Activated CD4-positive, CD25-positive, alpha-beta regulatory T cell treated with anti-CD3 and anti-CD28 coated beads, Interleukin-2, amount 50 U/mL, for 24 hours (primary cell): ENCODE results near the gene CSTF1.
"Not testable (repeated sequence)": the region's sequence is repeated elsewhere in the genome, so short reads cannot be mapped to it uniquely, and the experiment has no call there.

Source experiments
- ATAC-seq, 2 donors: fragments of 150-1000 bp; cut with Tn5 transposase; one replicate each; pipeline ENCODE4 v1.10.0; 2021; ENCODE audit warnings: mild to moderate bottlenecking in 1 of 2, moderate library complexity in 1 of 2

The CSTF1 gene

DNA sequence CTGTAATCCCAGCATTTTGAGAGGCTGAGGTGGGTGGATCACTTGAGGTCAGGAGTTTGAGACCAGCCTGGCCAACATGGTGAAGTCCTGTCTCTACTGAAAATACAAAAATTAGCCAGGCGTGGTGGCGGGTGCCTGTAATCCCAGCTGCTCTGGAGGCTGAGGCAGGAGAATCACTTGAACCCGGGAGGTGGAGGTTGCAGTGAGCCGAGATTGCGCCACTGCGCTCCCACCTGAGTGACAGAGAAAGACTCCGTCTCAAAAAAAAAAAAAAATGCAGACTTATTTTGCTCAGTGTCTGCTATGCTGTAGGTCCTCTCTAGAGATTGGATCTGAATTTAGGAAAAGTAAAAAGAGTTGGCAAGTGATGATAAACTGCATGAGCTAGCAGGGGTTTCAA, 18.8 kb downstream of the CSTF1 start:
- not testable (repeated sequence) for ATAC-seq

DNA sequence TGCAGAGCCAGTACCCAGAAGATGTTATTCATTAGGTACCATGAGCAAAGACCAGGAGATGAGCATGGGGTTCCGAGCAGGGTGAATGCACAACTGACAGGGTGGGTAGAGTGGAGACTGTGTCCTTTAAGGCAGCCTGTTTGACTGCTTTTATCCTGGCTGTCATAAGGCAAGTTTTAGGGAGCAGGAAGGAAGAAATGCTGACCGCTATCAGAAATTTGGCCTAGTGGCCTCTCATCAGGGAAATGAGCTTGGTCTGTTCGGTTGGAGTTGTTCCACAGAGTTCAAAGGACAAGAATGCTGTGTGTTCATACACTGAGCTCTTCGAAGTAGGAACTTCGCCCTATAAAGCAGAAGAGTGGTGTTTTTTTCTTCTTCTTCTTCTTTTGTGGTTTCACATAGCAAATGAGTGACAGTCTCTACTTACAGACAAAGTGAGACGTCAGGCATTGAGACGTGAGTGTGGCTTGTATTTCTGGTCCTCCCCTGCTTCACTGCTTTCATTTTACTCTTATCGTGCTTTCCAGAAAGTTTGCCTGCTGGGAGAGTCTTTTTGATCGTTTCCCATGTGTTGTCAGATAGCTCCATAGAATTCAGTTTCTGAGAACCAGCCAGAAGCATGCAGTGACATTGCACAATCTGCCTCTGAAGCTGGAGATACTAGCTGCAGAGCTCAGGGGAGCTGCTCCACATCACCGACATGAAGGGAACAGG, 19.5 kb downstream of the CSTF1 start, which contains the start of gene CASS4:
Gene CASS4 (plus strand): TSS at position 502 of the 714 bp plus-strand sequence. CDS start 199 bp downstream, at position 701.
- ATAC-seq, result peak; percentile 51 to 71

DNA sequence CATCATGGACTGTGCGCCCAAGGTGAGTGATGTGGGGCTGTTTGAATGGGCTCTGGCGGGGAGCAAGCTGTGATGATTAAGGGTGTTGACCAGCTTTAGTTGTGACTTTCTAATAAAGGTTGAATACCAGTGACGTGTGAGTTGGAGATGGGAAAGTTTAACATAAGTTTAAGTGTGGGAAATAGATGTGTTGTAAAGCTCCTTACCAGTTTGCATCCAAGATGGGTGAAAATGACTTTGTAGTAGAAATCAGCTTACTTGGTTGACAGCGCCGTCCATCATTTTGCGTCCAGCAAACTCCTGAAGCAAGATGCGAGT, 20.0 kb downstream of the CSTF1 start:
- no peak for ATAC-seq

DNA sequence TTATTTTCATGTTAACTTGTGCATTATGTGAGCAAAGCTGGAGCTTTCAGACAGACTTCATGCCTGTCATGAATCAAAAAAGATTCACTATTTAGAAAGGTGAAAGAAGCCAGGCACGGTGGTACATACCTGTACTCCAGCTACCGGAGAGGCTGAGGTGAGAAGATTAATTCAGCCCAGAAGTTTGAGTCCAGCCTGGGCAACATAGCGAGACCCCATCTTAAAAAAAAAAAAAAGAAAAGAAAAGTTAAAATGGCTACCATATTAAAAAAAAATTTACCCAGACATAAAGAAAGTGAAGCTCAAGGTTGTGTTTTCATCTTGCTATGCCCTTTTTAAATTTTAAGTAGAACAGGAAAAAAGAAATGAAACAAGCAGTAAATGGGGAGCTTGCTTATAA, 20.5 kb downstream of the CSTF1 start:
- ATAC-seq, result no peak

DNA sequence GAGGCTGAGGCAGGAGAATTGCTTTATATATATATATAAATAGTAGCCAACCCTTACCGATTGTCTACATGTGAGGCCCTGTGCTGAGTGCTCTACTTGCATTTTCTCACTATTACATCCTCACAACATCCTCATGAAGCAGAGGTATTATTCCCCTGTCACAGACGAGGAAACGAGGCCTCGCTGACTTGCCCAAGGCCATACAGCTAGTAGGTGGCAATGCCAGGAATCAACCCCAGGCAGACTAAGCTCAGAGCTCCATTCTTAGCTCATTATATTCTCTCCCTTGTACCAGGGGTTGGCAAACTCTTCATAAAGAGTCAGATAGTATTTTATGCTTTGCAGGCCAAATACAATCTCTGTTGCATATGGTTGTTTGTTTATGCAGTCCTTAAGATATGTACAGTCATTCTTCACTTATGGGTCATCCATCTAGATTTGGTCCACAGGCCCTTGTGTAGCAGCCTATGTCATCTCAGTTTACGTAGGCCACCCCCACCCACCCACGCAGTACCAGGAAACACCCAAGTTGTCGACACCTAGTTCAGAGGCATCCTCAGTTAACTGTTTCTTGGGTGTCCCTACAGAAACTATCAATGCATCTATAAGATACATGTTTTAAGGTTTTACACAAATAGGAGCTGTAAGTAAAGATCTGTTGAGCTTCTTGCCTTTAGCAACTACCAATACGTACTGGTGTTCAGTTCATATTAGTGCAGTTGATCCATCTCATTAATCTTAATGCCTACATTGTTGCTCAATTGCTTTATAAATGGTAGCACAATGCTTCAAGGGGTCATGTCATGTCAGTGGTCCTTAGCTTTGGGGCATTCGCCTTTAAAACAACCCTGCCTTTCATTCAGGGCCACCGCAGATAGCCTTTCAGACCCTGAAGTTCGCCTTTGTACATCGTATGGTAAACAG, 22.7 kb downstream of the CSTF1 start:
- ATAC-seq, result peak; percentile 67 to 68

DNA sequence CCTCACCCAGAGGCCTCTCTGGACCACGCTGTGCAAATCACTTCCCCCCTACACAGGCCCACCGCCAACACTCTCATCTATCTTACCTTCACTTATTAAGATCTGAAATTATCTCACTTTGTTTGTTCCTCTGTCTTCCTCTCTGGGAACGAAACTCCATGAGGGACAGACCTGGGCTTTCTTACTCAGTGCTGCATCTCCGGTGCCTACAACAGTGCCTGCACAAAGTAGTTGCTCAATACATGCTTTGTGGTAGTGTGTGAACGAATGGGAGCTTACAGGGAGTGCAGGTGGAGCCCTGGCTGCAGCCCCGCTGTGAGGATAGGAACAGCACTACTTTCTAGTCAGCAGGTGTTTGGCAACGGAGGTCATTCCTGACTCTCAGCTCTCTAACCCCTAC, 25.0 kb downstream of the CSTF1 start:
- no peak for ATAC-seq

DNA sequence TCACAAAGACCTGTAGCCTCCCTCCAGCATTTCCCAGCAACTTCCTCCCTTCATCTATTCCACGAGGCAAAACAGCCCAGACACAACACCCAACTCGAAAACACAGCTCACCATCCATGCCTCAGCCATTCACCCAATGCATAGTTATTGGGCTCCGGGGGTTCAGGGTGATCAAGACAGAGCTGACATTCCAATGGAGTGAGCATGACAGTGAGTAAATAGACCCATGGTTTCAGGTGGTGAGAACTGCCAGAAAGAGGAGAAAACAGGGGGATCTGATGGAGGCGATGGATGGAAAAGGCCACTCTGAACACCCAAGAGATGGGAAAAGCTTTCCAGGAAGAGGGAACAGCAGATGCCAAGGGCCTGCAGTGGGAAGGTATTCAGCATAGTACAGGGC, 25.5 kb downstream of the CSTF1 start:
- no peak for ATAC-seq

DNA sequence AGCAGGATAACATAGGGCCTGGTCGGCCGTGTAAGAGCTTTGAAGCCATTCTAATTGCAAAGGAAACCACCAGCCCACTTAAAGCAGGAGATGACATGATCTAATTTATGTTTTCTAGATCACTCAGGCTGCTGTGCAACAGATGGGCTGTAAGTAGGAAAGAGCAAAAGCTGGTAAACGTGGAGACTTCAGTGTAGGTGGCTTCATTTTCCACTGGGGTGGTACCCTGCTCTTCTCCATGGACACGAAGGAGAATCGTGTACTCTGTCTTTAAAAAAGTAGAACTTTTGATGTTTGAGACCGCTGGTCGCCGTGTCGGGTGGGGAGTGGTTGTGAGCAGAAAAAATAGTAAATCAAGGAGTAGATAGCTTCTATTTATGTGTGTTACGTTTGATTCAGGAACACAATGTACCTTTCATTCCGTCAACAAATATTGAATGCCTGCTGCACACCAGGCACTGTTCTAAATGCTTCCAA, 26.0 kb downstream of the CSTF1 start:
- ATAC-seq, result peak; percentile 10 to 27

DNA sequence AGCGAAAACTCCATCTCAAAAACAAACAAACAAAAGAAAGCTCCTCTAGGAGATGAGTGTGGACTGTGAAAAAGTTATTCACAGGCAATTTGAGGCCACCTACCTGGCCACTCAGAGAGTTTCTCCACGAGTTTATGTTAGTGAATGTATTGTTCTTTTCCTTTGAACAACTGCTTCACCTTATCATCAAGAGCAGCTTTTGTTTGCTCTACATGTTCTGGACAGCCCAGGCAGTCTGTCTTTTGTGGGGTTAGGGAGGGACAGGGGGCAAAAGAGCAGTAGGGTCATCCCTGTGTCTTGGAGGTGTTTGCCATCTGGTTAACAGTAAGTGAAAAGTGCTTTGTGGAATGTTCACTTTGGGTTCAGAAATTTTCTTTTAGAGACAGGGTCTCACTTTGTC, 27.6 kb downstream of the CSTF1 start:
- ATAC-seq, result no peak

DNA sequence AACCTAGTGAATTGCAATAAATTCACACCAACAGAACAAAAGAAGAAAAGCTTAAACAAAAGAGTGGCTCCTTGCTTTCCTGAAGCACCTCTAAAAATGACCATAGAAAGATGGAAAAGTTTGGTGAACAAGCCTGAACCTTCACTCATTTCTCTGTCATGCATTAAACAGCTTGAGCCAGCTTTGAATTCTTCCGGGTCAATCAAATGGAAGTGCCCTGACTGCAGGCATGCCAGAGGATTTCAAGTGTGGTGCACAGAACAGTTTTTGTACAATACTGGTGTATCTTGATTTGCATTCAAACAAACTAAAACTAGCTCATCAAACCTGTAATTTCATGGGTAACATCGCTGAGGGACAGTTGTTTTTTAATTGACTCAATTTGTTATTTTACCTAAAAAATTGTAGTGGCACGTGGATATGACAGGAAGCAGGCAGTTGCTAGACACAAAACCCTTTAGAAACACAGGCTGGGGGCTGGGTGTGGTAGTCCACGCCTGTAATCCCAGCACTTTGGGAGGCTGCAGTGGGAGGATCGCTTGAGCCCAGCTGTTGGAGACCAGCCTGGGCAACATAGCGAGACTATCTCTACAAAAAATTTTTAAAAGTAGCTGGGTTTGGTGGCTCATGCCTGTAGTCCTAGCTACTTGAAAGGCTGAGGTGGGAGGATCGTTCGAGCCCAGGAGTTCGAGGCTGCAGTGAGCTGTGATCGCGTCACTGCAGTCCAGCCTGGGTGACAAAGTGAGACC, 28.7 kb downstream of the CSTF1 start:
- ATAC-seq, result no peak

DNA sequence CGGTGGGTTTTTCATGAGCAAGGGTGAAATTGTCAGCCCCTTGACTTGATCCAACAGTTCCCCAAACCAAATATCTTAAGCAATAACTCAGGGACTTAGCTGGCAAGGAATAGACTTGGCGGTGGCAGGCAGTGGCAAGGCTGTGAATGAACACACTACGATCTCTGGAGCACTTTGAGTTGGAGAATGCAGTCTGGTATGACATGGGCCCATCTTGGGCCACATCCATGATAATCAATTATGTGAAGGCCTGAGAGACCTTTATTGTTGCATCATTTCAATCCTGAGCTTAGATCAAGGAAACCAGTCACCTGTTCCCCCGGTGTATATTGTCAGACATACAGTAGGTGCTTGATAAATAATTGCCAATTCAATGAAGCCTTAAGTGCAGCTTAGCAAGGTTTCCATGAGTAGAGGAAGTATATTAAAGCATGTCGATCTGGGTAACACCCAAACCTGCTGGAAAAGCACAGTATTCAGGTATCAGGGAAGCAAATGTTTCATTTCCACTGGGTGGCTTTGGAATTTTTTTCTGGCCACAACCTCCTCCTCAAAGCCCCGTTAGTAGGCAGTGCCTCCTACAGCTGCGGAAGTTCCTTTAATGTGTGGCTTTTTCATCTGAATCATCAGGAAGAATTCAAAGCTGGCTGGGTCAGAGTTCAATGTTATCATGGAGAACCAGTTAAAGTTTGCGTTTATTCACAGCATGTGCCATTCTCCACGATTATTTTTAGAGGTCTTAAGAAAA, 29.8 kb downstream of the CSTF1 start:
- no peak for ATAC-seq

DNA sequence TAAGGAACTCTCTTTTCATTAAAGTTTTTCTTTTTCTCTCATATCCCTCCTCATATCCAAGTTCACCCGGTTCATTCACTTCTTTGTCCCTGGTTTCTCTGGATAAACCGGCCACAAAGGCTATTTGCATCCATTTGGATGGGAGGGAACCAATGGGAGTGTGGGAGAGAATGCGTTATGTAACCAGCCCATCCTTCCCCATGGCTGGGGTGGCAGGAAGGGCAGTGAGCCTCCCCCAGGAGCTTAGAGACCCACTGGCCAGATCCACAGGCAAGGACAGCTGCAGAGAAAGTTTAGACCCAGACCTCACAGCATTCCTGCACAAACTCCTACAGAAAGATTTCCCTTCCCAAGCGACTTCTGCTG, 30.4 kb downstream of the CSTF1 start:
- ATAC-seq, result no peak

DNA sequence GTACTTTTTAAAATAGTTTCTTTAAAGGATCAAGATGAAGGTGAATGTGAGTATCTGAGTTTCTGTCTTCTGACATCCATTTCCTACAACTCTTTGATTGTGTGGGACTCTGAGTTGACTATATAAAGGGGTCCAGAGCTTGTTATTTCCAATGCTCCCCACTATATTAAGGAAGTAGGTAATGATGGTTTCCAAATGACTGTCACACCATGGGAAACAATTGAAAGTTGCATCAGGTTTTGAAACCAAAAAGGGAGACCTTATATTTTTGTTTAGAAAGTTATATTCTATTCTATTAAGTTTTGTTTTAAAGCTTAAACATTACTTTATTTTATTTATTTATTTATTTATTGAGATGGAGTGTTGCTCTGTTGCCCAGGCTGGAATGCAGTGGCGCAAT, 30.8 kb downstream of the CSTF1 start:
- ATAC-seq, result no peak

DNA sequence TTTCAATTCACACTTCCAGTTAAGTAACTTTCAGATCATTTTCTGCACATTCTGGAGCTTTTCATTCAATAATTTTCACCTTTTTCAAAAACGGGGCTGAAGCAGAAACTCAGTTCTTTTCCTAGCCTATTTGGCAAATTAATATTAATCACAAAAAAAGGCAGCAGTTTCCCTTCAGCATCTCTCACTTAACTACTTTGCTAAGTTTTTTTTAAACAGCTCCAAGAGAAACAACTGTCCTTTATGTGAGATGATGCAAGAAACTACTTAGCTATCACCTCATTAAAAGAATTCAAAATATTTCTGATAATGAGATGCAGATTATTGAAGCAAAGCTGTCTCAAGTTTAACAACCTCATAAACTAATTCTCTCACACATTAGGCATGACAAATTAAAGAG, 31.4 kb downstream of the CSTF1 start:
- no peak for ATAC-seq

DNA sequence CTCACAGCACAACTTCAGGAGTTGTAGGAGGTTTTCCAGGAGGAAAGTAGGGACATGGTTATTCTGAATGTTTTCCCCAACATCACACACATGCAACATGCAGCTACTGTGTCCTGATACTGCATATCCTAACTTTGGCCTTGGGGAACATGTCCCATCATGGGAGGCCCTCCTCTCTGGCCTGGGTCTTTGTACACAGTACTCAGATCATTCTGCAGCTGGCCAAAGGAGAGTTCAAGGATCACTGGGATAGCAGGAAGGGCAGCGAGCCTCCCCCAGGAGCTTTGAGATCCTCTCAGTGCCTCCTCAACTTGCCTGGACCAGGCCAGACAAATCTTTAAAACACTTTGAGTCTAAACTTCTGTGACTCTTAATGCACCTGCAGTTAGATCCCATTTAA, 32.5 kb downstream of the CSTF1 start:
- no peak for ATAC-seq

DNA sequence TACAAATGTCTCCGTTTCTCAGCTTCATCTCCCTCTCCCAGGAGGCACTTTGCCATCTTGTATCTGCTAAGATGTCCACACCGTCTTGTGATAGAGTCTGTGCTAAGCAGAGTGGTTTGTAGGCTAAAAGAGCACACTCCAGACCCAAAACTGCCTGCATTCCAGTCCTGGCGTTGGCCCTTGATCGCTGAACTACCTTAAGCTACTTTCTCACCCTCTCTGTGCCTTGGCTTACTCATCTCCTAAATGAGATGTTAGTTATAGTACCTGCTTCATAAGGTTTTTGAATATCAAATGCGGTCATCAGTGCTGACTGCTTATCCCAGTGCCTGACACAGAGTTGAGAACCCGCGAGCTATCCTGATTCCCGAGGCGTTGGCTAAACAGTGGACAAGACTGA, 33.6 kb downstream of the CSTF1 start:
- no peak for ATAC-seq

DNA sequence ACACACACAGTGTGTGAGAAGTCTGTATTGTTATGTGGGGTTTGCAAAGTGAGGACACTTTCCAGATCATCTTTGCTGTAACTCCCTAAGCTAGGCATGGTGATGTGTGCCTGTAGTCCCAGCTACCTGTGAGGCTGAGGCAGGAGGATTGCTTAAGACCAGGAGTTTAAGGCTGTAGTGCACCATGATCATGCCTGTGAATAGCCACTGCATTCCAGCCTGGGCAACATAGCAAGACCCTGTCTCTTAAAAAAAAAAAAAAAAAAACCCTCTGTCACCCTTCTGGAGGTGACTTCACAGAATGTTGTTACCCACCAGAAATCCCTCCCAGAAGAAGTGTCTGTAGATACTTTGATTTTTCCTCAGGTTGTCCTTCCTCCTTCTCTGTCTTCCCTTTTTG, 34.5 kb downstream of the CSTF1 start:
- no peak for ATAC-seq

DNA sequence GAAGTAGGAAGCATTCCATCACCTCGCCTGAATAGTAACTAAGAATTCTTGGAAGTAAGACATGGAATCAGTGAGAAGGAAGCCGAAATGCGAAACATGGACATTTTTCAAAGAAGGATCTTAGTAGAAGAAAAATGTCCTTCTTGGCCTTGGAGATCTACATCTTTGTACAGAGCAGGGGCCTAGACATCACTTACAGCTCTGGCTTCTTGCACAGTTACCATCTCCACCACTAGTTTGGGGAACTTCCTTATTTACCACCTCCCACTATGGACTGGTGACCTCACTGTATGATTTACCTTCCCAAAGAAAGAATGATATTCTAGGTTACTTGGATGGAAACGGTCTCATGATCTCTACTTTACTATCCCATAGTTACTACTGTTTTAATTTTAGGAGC, 35.4 kb downstream of the CSTF1 start:
- no peak for ATAC-seq

DNA sequence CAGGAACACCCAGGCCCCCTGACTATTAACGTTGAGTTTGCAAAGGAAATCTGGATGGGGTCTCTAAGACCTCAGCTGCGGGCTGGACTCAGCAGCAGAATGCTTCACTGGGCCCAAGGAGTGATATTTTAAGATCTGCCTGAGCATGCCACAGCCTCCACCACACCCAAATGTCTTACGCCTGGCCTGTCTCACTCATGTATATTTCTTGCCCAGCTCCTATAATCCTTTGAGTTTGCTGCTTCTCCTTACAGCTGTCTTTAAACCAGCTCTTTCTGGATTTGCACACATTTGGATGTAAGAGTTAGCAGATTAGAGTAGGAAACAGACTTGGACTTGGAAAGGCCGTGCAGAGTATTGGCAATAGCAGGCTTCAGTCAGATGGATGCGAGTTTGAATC, 36.0 kb downstream of the CSTF1 start:
- no peak for ATAC-seq

DNA sequence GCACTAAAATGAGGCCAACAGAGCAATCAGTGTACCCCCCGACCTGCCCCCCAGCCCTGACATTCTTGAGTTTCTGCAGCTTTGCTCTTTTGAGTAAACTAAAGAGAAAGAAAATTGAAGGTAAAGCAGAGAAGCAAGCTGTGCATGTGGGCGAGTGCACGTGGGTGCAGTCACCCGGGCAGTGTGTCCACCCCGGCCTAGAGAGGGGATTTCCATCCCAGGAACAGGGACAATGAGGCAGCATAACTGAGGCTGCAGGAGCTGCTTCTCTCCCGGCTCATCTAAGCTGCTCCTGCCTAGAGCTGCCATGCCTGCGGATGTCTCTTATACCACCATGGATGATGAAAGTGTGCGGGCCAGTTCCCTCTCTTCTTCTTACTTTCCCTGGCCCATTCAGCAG, 36.4 kb downstream of the CSTF1 start:
- ATAC-seq, result no peak

DNA sequence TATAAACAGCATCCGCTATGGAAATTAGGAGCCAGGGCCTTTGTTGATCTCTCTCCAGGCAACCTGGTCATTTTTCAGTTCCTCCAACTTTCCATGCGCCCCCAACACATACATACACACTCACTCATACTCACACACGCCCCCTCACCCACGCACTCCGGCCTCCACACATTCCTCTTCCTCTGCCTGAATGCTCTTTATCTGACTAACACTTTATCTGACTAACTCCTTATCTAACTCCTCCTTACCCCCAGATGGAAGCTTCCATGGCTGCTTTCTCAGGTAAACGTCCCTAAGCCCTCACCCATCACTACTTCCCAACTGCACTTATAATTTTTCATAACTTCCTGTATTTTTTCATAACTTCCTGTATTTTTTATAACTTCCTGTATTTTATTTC, 37.1 kb downstream of the CSTF1 start:
- ATAC-seq, result peak in 1 of 2 donors; percentile 45

DNA sequence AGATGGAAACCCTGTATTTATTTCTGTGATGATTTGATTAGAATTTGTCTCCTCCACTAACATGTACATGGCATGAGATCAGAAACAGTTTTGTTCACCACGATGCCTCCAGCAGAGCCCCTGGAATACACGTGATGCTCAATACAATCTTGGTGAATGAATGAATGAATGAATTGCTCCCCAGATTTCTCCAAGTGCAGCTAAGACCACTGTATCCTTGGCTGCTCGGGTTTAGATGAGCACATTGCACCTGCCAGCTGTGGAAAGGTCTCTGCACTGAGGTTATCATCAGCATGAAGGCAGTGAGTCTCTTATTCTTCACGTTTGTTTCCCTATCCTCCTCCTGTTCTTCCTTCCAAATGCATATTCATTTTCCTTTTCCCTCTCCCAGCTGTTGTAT, 37.5 kb downstream of the CSTF1 start:
- ATAC-seq, result no peak

DNA sequence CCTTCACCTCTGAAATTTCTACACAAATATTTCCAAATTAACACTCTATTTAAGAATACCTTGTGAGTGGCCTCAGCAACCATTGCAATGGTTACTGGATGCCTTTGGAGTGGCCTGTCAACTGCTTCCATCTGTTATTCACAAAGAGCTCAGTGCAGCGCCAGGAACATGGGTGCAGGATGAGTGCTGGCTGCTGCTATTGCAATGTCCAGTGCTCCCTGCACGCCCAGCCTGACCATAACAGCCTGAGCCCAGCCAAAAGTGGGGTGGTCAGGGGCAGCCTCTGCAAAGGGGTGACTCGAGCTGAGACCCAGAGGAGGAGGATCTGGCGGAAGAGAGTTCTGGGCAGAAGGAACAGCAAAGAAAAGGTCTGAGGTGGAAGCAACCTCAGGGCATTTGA, 38.0 kb downstream of the CSTF1 start:
- ATAC-seq, result no peak
